Measurements from ENCODE around the gene DENND1A.

- no peak for TF ChIP-seq CTCF (conservative IDR thresholded peaks at IDR 0.05; ENCODE audit: low read length)
- no peak for TF ChIP-seq EZH2phosphoT487 (IDR thresholded peaks at IDR 0.05; ENCODE audit: borderline replicate concordance)
Measured at GRCh38 chr9:123349033-123349432, 580.9 kb downstream of the DENND1A start.
